Liver (tissue), 9 donors: ENCODE results near the gene MALRD1. TPM values are rescaled to one million over a fixed set of nuclear protein-coding genes. Genes with fewer than 3 reads are reported as not detected.

Source experiments
- DNase-seq: peaks from one replicate; pipeline ENCODE4 v3.0.0-alpha.2; 2017; ENCODE audit warnings: low spot score
- H3K27ac ChIP-seq, 2 donors: one replicate each; pipeline ENCODE4 v1.7.0; 2013; ENCODE audit warnings: inconsistent platforms in 2 of 2, low read length in 2 of 2, control low read depth in 1 of 2, low read depth in 1 of 2, mild to moderate bottlenecking in 1 of 2
- H3K27me3 ChIP-seq, 4 donors: one replicate each; pipeline versions ENCODE4 v1.6.1 to v1.7.0; 2013; ENCODE audit warnings: low read length in 3 of 4, inconsistent platforms in 1 of 4, mild to moderate bottlenecking in 1 of 4, moderate library complexity in 1 of 4; ENCODE audit not compliant: control insufficient read depth in 4 of 4, insufficient read depth in 4 of 4
- H3K36me3 ChIP-seq, 4 donors: one replicate each; pipeline versions ENCODE4 v1.6.1 to v1.7.0; 2013; ENCODE audit warnings: low read length in 3 of 4, mild to moderate bottlenecking in 3 of 4, low read depth in 1 of 4, moderate library complexity in 1 of 4; ENCODE audit not compliant: control insufficient read depth in 4 of 4, insufficient read depth in 3 of 4
- H3K4me1 ChIP-seq, 4 donors: one replicate each; pipeline versions ENCODE4 v1.6.1 to v1.7.0; 2013; ENCODE audit warnings: low read length in 3 of 4, mild to moderate bottlenecking in 3 of 4, moderate library complexity in 1 of 4; ENCODE audit not compliant: control insufficient read depth in 4 of 4, insufficient read depth in 4 of 4
- H3K4me3 ChIP-seq, 3 donors: one replicate each; pipeline versions ENCODE4 v1.6.1 to v1.7.0; 2013; ENCODE audit warnings: low read length in 3 of 3, control low read depth in 1 of 3, low read depth in 1 of 3, mild to moderate bottlenecking in 1 of 3
- H3K9ac ChIP-seq, 2 donors: one replicate each; pipeline ENCODE4 v1.7.0; 2013; ENCODE audit warnings: low read length in 2 of 2, mild to moderate bottlenecking in 2 of 2, moderate library complexity in 2 of 2, control low read depth in 1 of 2, low read depth in 1 of 2
- H3K9me3 ChIP-seq, 4 donors: one replicate each; pipeline versions ENCODE4 v1.6.1 to v1.7.0; 2013; ENCODE audit warnings: low read length in 3 of 4; ENCODE audit not compliant: control insufficient read depth in 4 of 4
- ATF3 ChIP-seq: IDR thresholded peaks from 2 replicates; pipeline ENCODE4 v1.6.1; 2016; ENCODE audit warnings: antibody characterized with exemption
- CTCF ChIP-seq: fragments of 150-350 bp; IDR thresholded peaks from 2 replicates; pipeline ENCODE4 v1.5.1; 2017; ENCODE audit warnings: improper control_type of control experiment, low read depth, low read length; ENCODE audit not compliant: missing input control
- EGR1 ChIP-seq, 2 donors: IDR thresholded peaks; 2 replicates each; pipeline ENCODE4 v1.6.1; 2016 to 2018; ENCODE audit warnings: antibody characterized with exemption in 2 of 2, low read depth in 2 of 2
- FOXA1 ChIP-seq: IDR thresholded peaks from 2 replicates; pipeline ENCODE4 v1.6.1; 2016; ENCODE audit warnings: antibody characterized with exemption
- FOXA2 ChIP-seq: IDR thresholded peaks from 2 replicates; pipeline ENCODE4 v1.6.1; 2016; ENCODE audit warnings: antibody characterized with exemption
- GABPA ChIP-seq, 2 donors: IDR thresholded peaks in 1 of 2; conservative IDR thresholded peaks in 1 of 2; 2 replicates each; pipeline ENCODE4 v1.6.1; 2016; ENCODE audit warnings: antibody characterized with exemption in 2 of 2, mild to moderate bottlenecking in 1 of 2, moderate library complexity in 1 of 2
- HNF4A ChIP-seq, 2 donors: conservative IDR thresholded peaks; 2 replicates each; pipeline ENCODE4 v1.6.1; 2016; ENCODE audit warnings: antibody characterized with exemption in 2 of 2, mild to moderate bottlenecking in 2 of 2
- HNF4G ChIP-seq: IDR thresholded peaks from 2 replicates; pipeline ENCODE4 v1.6.1; 2016; ENCODE audit warnings: antibody characterized with exemption
- JUND ChIP-seq, 2 donors: IDR thresholded peaks; 2 replicates each; pipeline ENCODE4 v1.6.1; 2016; ENCODE audit warnings: antibody characterized with exemption in 2 of 2
- NR2F2 ChIP-seq: IDR thresholded peaks from 2 replicates; pipeline ENCODE4 v1.6.1; 2016; ENCODE audit warnings: antibody characterized with exemption
- RAD21 ChIP-seq, 2 donors: IDR thresholded peaks; 2 replicates each; pipeline ENCODE4 v1.6.1; 2016; ENCODE audit warnings: antibody characterized with exemption in 2 of 2, mild to moderate bottlenecking in 2 of 2
- RXRA ChIP-seq, 2 donors: IDR thresholded peaks; 2 replicates each; pipeline ENCODE4 v1.6.1; 2017 to 2018; ENCODE audit warnings: antibody characterized with exemption in 2 of 2, mild to moderate bottlenecking in 1 of 2
- SP1 ChIP-seq: IDR thresholded peaks from 2 replicates; pipeline ENCODE4 v1.6.1; 2018; ENCODE audit warnings: antibody characterized with exemption, mild to moderate bottlenecking
- TAF1 ChIP-seq: conservative IDR thresholded peaks from 2 replicates; pipeline ENCODE4 v1.6.1; 2016; ENCODE audit warnings: antibody characterized with exemption, mild to moderate bottlenecking
- ZBTB33 ChIP-seq: IDR thresholded peaks from 2 replicates; pipeline ENCODE4 v1.6.1; 2016; ENCODE audit warnings: antibody characterized with exemption
- WGBS: extraction: QIAGEN DNeasy Blood & Tissue Kit; methylation state at CpG from one replicate; pipeline ENCODE4 v1.1.7; 2013; 5-methylcytosine and 5-hydroxymethylcytosine counted together
- polyA plus RNA-seq, 2 donors: library from polyadenylated mRNA; stranded (reverse) in 1 of 2; unstranded in 1 of 2; fragments of 200-250 nt in 1 of 2; fragments of >200 nt in 1 of 2; fragmentation: Nextera tagmentation in 1 of 2; extraction: Ambion mirVana in 1 of 2; gene quantifications; one replicate each; pipeline versions ENCODE4 v1.2.1 to v1.2.3, GENCODE V29; 2013 to 2015
- total RNA-seq, 2 donors: library from RNA; depleted of rRNA; stranded (reverse); fragments of >200 nt; gene quantifications; one replicate each; pipeline ENCODE4 v1.2.3, GENCODE V29; 2014
- TF ChIP-seq, protein P1 (sequence below): IDR thresholded peaks from 2 replicates; pipeline ENCODE4 v1.6.1; 2016; ENCODE audit warnings: antibody characterized with exemption, mild to moderate bottlenecking
- donor health status: healthy.
- donor health status: healthy.
- donor health status: healthy.
- donor health status: healthy.
- donor health status: healthy.

Gene MALRD1
- total and polyA plus RNA-seq, 4 donors: 0.37 to 0.59 TPM; not detected in 2

DNA sequence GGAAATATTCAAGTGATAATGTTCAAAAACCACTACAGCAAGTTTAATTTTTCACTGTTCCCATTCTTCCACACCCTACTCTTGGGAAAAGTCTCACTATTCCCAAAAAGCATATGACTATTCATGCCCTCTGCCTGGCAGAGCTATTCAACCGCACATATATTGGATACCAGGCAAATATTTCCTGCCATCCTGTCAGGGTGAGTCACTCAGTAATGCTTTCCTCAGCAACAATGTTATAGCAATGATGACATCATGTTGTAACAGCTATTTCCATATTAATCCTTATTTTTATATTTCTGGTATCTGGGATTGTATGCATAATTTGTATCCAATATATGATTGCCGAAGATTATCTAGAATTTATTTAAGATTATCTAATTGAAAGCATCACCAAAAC, 653.6 kb downstream of the MALRD1 start:
- TF ChIP-seq ZBTB33: no peak
- no peak for TF ChIP-seq HNF4A (conservative IDR thresholded peaks at IDR 0.05)
- TF ChIP-seq, protein P1, sequence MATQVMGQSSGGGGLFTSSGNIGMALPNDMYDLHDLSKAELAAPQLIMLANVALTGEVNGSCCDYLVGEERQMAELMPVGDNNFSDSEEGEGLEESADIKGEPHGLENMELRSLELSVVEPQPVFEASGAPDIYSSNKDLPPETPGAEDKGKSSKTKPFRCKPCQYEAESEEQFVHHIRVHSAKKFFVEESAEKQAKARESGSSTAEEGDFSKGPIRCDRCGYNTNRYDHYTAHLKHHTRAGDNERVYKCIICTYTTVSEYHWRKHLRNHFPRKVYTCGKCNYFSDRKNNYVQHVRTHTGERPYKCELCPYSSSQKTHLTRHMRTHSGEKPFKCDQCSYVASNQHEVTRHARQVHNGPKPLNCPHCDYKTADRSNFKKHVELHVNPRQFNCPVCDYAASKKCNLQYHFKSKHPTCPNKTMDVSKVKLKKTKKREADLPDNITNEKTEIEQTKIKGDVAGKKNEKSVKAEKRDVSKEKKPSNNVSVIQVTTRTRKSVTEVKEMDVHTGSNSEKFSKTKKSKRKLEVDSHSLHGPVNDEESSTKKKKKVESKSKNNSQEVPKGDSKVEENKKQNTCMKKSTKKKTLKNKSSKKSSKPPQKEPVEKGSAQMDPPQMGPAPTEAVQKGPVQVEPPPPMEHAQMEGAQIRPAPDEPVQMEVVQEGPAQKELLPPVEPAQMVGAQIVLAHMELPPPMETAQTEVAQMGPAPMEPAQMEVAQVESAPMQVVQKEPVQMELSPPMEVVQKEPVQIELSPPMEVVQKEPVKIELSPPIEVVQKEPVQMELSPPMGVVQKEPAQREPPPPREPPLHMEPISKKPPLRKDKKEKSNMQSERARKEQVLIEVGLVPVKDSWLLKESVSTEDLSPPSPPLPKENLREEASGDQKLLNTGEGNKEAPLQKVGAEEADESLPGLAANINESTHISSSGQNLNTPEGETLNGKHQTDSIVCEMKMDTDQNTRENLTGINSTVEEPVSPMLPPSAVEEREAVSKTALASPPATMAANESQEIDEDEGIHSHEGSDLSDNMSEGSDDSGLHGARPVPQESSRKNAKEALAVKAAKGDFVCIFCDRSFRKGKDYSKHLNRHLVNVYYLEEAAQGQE: no peak
- TF ChIP-seq CTCF: no peak
- TF ChIP-seq NR2F2: no peak
- no peak for TF ChIP-seq FOXA1
- no peak for TF ChIP-seq HNF4G
- no peak for TF ChIP-seq RXRA (IDR thresholded peaks at IDR 0.05)
- no peak for TF ChIP-seq FOXA2
- TF ChIP-seq TAF1: no peak
- no peak for TF ChIP-seq SP1
- TF ChIP-seq JUND (IDR thresholded peaks at IDR 0.05): no peak
- TF ChIP-seq RAD21 (IDR thresholded peaks at IDR 0.05): no peak
- TF ChIP-seq ATF3: no peak
- TF ChIP-seq GABPA (IDR thresholded peaks at IDR 0.05 in 1 of 2, conservative IDR thresholded peaks at IDR 0.05 in 1 of 2): no peak
- no peak overlapping the region for H3K27ac ChIP-seq
- H3K4me3 ChIP-seq: no peak overlapping the region
- no peaks in the 10 kb centered on the region for H3K4me1 ChIP-seq
- 78% methylated on average over 2 of the region's 2 CpGs for WGBS
- DNase-seq: no peak
- no peak overlapping the region for H3K9ac ChIP-seq
- H3K36me3 ChIP-seq: no peaks in the 10 kb centered on the region
- H3K27me3 ChIP-seq: no peaks in the 10 kb centered on the region
- no peaks in the 10 kb centered on the region for H3K9me3 ChIP-seq

DNA sequence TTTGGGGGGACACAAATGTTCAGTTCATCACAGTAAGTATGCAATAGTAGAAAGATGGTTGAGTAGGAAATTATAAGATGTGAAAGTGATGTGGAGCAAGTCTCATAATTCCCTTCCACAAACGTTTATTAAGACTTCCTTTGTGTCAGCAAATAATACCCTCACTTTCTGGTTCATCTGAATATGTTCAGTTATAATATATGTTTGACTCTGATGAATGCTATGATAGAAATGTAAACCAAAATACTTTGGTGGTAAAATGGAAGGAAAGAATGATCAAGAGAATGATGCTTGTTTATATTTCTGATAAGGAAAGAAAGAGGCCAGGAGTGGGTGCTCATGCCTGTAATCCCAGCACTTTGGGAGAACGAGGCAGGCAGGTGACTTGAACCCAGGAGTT, 655.9 kb downstream of the MALRD1 start:
- no peak for TF ChIP-seq CTCF
- TF ChIP-seq, protein P1: no peak
- no peak for TF ChIP-seq EGR1 (IDR thresholded peaks at IDR 0.05; ENCODE audit: low read depth in 2 of 2)
- no peak for TF ChIP-seq TAF1
- no peak for TF ChIP-seq FOXA2
- WGBS: 44% methylated on average over 2 of the region's 2 CpGs
- Histone ChIP-seq H3K4me1 (no peaks in the 10 kb centered on the region), H3K4me3 (no peak overlapping the region), H3K9me3 (no peaks in the 10 kb centered on the region), H3K9ac (no peak overlapping the region), H3K36me3 (no peaks in the 10 kb centered on the region), H3K27me3 (no peaks in the 10 kb centered on the region), H3K27ac (no peak overlapping the region)
- DNase-seq: no peak
